ENCODE data around the gene CNTN5.

The CNTN5 gene

DNA sequence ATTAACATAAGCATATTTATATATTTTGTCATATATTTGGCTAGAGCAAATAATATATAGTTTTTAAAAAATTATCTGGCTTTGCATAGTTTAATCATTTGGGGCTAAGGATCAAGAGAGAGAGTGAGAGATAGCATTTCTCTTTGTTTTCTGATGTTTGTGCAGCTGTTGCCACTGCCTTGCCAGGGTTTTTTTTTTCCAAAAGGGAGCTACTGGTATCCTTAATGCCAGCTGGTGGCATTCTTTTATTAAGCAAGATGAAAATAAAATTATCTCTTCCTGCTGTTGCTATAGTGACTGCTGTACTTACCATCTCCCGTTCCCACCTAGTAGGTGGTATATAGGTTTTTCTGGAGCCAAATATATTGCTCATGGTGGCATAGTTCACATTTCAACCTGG is 873.1 kb downstream of the CNTN5 start:
- no peaks in the 10 kb centered on the region for H3K36me3 ChIP-seq (ENCODE audit: control insufficient read depth in 2 of 2, insufficient read depth in 2 of 2, low read length in 2 of 2)
- no peak overlapping the region for H3K4me3 ChIP-seq (ENCODE audit: low read length in 2 of 2)

DNA sequence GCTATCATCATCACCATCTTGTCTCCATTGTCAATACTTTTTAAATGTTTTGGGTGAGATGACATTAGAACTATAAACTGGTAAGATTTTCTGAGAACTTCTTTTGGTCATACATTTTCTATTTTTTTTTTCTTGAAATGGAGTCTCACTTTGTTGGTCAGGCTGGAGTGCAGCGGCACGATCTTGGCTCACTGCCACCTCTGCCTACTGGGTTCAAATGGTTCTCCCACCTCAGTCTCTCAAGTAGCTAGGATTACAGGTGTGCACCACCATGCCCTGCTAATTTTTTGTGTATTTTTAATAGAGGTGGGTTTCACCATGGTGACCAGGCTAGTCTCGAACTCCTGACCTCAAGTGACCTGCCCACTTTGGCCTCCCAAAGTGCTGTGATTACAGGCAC is 880.4 kb downstream of the CNTN5 start:
- Histone ChIP-seq H3K36me3 (ENCODE audit: control insufficient read depth in 2 of 2, insufficient read depth in 2 of 2, low read length in 2 of 2) (no peaks in the 10 kb centered on the region), H3K4me3 (ENCODE audit: low read length in 2 of 2) (no peak overlapping the region), H3K27ac (ENCODE audit: low read depth in 2 of 2, low read length in 2 of 2) (no peak overlapping the region), H3K9ac (ENCODE audit: low read depth in 1 of 2, low read length in 2 of 2) (no peak overlapping the region), H3K27me3 (ENCODE audit: control insufficient read depth in 2 of 2, insufficient read depth in 2 of 2, low read length in 2 of 2) (no peaks in the 10 kb centered on the region), H3K4me1 (ENCODE audit: control insufficient read depth in 2 of 2, insufficient read depth in 2 of 2, low read length in 2 of 2) (no peaks in the 10 kb centered on the region), H3K9me3 (ENCODE audit: control insufficient read depth in 2 of 2, low read length in 2 of 2) (no peaks in the 10 kb centered on the region)

More for the DNA sequence above, 873.1 kb downstream of the CNTN5 start:
- Histone ChIP-seq H3K27me3 (ENCODE audit: control insufficient read depth in 2 of 2, insufficient read depth in 2 of 2, low read length in 2 of 2) (no peaks in the 10 kb centered on the region), H3K4me1 (ENCODE audit: control insufficient read depth in 2 of 2, insufficient read depth in 2 of 2, low read length in 2 of 2) (no peaks in the 10 kb centered on the region), H3K9ac (ENCODE audit: low read depth in 1 of 2, low read length in 2 of 2) (no peak overlapping the region), H3K27ac (ENCODE audit: low read depth in 2 of 2, low read length in 2 of 2) (no peak overlapping the region), H3K9me3 (ENCODE audit: control insufficient read depth in 2 of 2, low read length in 2 of 2) (no peaks in the 10 kb centered on the region)

DNA sequence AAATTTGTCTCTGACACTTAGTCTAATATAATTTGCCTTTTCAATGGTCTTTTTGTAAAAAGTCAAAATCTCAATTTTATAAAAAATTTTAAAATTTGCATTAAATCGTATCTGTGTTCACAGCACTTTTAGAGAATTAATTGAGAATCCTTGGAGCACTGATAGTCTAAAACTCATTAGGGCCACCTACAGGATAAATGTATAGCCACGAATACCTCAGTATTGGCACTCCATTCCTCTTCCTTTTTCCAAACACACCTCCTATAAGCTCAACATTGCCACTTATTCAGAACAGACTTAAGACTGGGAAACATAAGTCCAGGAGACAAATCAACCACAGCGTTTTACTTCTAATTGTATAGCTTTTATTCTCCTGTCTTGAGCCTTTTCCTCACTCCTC is 890.4 kb downstream of the CNTN5 start:
- H3K4me1 ChIP-seq (ENCODE audit: control insufficient read depth in 2 of 2, insufficient read depth in 2 of 2, low read length in 2 of 2) = no peaks in the 10 kb centered on the region
- H3K4me3 ChIP-seq (ENCODE audit: low read length in 2 of 2) = no peak overlapping the region
- H3K27me3 ChIP-seq (ENCODE audit: control insufficient read depth in 2 of 2, insufficient read depth in 2 of 2, low read length in 2 of 2) = no peaks in the 10 kb centered on the region
- no peaks in the 10 kb centered on the region for H3K9me3 ChIP-seq (ENCODE audit: control insufficient read depth in 2 of 2, low read length in 2 of 2)
- no peak overlapping the region for H3K9ac ChIP-seq (ENCODE audit: low read depth in 1 of 2, low read length in 2 of 2)
- H3K36me3 ChIP-seq (ENCODE audit: control insufficient read depth in 2 of 2, insufficient read depth in 2 of 2, low read length in 2 of 2) = no peaks in the 10 kb centered on the region
- no peak overlapping the region for H3K27ac ChIP-seq (ENCODE audit: low read depth in 2 of 2, low read length in 2 of 2)

DNA sequence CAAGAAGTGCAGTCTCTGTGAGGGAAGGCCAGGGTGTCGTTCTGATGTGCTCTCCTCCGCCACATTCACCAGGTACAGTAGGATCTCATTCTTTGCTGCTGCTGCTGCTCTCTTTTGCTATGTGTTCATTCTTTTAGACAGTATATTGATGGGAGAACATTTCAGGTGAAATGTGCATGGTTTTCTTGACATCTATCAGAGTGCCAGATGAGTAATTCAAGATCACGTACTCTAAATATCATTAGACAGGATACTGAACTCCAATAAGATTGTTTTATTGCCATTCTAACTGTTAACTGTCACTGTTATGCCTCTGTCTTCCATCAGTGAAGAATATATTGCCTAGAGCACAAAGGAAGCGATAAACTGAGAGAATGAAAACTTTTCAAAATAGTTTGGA is 895.3 kb downstream of the CNTN5 start:
- Histone ChIP-seq H3K36me3 (ENCODE audit: control insufficient read depth in 2 of 2, insufficient read depth in 2 of 2, low read length in 2 of 2) (no peaks in the 10 kb centered on the region), H3K9ac (ENCODE audit: low read depth in 1 of 2, low read length in 2 of 2) (no peak overlapping the region), H3K9me3 (ENCODE audit: control insufficient read depth in 2 of 2, low read length in 2 of 2) (no peaks in the 10 kb centered on the region), H3K4me3 (ENCODE audit: low read length in 2 of 2) (no peak overlapping the region), H3K27ac (ENCODE audit: low read depth in 2 of 2, low read length in 2 of 2) (no peak overlapping the region), H3K27me3 (ENCODE audit: control insufficient read depth in 2 of 2, insufficient read depth in 2 of 2, low read length in 2 of 2) (no peaks in the 10 kb centered on the region), H3K4me1 (ENCODE audit: control insufficient read depth in 2 of 2, insufficient read depth in 2 of 2, low read length in 2 of 2) (no peaks in the 10 kb centered on the region)

DNA sequence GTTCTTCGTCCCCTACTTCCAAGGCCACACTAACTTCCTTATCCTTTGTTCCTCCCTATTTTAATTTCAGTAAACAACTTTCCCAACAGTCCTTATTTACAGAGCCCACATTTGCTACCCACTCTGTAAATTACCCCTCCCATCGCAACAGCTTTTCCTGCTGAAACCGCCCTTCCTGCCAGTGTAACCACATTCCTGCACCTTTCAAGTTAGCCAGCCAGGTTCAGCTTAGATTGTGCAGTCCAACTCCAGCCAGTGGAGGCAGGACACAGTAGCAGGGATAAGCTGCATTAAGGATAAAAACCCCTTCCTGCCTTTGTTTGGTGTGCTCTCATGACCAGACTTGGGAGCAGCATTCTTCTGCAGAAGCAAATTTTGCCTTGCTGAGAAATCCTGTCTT is 898.0 kb downstream of the CNTN5 start:
- Histone ChIP-seq H3K4me1 (ENCODE audit: control insufficient read depth in 2 of 2, insufficient read depth in 2 of 2, low read length in 2 of 2) (no peaks in the 10 kb centered on the region), H3K9me3 (ENCODE audit: control insufficient read depth in 2 of 2, low read length in 2 of 2) (no peaks in the 10 kb centered on the region), H3K27me3 (ENCODE audit: control insufficient read depth in 2 of 2, insufficient read depth in 2 of 2, low read length in 2 of 2) (no peaks in the 10 kb centered on the region), H3K9ac (ENCODE audit: low read depth in 1 of 2, low read length in 2 of 2) (no peak overlapping the region), H3K4me3 (ENCODE audit: low read length in 2 of 2) (no peak overlapping the region), H3K27ac (ENCODE audit: low read depth in 2 of 2, low read length in 2 of 2) (no peak overlapping the region), H3K36me3 (ENCODE audit: control insufficient read depth in 2 of 2, insufficient read depth in 2 of 2, low read length in 2 of 2) (no peaks in the 10 kb centered on the region)

DNA sequence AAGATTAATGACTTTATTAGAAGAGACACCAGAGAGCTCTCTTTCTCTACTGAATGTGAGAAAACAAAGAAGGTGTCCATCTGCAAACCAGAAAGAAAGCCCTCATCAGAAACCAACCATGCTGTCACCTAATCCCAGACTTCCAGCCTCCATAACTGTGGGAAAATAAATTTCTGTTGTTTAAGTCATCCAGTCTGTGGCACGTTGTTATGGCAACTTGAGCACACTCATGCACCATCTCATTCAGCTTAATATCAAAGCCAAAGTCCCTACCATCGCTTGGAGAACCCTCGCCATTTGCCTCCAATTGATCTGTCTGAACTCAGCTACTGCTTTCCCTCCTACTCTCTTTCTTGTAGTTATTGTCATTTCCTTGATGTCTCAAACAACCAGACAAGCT is 900.2 kb downstream of the CNTN5 start:
- H3K27me3 ChIP-seq (ENCODE audit: control insufficient read depth in 2 of 2, insufficient read depth in 2 of 2, low read length in 2 of 2) = no peaks in the 10 kb centered on the region
- no peak overlapping the region for H3K4me3 ChIP-seq (ENCODE audit: low read length in 2 of 2)
- no peaks in the 10 kb centered on the region for H3K9me3 ChIP-seq (ENCODE audit: control insufficient read depth in 2 of 2, low read length in 2 of 2)
- no peaks in the 10 kb centered on the region for H3K4me1 ChIP-seq (ENCODE audit: control insufficient read depth in 2 of 2, insufficient read depth in 2 of 2, low read length in 2 of 2)
- H3K36me3 ChIP-seq (ENCODE audit: control insufficient read depth in 2 of 2, insufficient read depth in 2 of 2, low read length in 2 of 2) = no peaks in the 10 kb centered on the region
- H3K9ac ChIP-seq (ENCODE audit: low read depth in 1 of 2, low read length in 2 of 2) = no peak overlapping the region
- no peak overlapping the region for H3K27ac ChIP-seq (ENCODE audit: low read depth in 2 of 2, low read length in 2 of 2)

DNA sequence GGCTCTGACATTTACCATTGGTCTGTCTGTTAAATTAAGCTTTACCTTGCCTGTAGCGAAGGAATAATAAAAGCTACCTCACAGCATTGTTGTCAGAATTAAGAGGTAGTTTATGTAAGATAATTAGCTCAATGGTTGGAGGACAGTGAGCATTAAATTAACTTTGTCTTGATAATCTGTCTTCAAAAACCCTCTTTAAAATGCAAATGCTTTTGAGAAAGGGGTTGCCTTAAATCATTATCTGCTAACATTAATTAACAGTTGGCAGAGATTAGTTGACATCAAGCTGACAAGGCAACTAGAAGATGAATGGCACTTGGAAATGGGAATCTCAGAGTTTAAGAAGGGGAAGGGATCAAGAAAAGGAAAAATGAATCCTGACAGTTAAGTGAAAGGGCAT is 905.2 kb downstream of the CNTN5 start:
- H3K9ac ChIP-seq (ENCODE audit: low read depth in 1 of 2, low read length in 2 of 2) = no peak overlapping the region
- peaks cover 3 to 5% of the 10 kb centered on the region in 2 donors for H3K9me3 ChIP-seq (ENCODE audit: control insufficient read depth in 2 of 2, low read length in 2 of 2)
- no peak overlapping the region for H3K27ac ChIP-seq (ENCODE audit: low read depth in 2 of 2, low read length in 2 of 2)
- H3K27me3 ChIP-seq (ENCODE audit: control insufficient read depth in 2 of 2, insufficient read depth in 2 of 2, low read length in 2 of 2) = no peaks in the 10 kb centered on the region
- H3K4me3 ChIP-seq (ENCODE audit: low read length in 2 of 2) = no peak overlapping the region
- H3K4me1 ChIP-seq (ENCODE audit: control insufficient read depth in 2 of 2, insufficient read depth in 2 of 2, low read length in 2 of 2) = no peaks in the 10 kb centered on the region
- H3K36me3 ChIP-seq (ENCODE audit: control insufficient read depth in 2 of 2, insufficient read depth in 2 of 2, low read length in 2 of 2) = no peaks in the 10 kb centered on the region

DNA sequence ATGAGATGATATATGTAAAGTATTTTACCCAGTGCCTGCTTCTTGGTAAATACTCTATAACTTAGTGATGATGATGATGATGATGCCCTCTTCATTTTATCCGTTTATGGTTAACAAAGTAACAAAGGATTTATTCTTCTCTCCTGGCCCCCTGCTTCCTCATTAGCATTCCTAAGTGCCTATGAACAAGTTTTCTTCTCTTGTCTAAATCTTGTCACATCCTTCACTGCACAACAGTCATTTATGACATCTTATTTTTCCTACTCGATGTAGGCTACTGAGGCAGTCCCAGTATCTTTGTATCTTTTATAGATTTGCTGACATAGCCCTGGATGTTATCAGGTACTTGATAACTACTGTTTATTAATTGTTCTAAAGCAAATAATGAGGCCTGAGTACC is 911.9 kb downstream of the CNTN5 start:
- H3K4me1 ChIP-seq (ENCODE audit: control insufficient read depth in 2 of 2, insufficient read depth in 2 of 2, low read length in 2 of 2) = no peaks in the 10 kb centered on the region
- no peak overlapping the region for H3K27ac ChIP-seq (ENCODE audit: low read depth in 2 of 2, low read length in 2 of 2)
- peaks cover 3 to 8% of the 10 kb centered on the region in 2 donors for H3K9me3 ChIP-seq (ENCODE audit: control insufficient read depth in 2 of 2, low read length in 2 of 2)
- H3K36me3 ChIP-seq (ENCODE audit: control insufficient read depth in 2 of 2, insufficient read depth in 2 of 2, low read length in 2 of 2) = no peaks in the 10 kb centered on the region
- H3K4me3 ChIP-seq (ENCODE audit: low read length in 2 of 2) = no peak overlapping the region
- no peak overlapping the region for H3K9ac ChIP-seq (ENCODE audit: low read depth in 1 of 2, low read length in 2 of 2)
- H3K27me3 ChIP-seq (ENCODE audit: control insufficient read depth in 2 of 2, insufficient read depth in 2 of 2, low read length in 2 of 2) = no peaks in the 10 kb centered on the region

DNA sequence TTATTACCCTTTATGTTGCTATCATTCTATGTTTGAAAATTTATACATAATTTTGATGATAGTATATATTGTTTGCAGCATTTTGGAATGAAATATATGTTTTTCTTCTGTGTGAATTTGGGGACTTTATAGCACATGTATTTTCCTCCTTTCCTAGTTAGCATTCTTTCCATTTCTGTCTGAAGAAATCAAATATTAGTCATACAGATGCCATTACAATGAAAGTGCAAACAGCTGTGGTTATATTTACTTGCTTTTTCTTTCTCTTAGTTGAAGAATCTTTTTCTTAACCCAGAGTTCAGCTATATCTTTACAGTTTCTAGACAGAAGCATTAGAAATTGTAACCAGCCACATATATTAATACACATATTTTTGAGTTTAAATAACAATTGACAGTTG is 913.3 kb downstream of the CNTN5 start:
- peaks cover 3 to 8% of the 10 kb centered on the region in 2 donors for H3K9me3 ChIP-seq (ENCODE audit: control insufficient read depth in 2 of 2, low read length in 2 of 2)
- H3K4me1 ChIP-seq (ENCODE audit: control insufficient read depth in 2 of 2, insufficient read depth in 2 of 2, low read length in 2 of 2) = no peaks in the 10 kb centered on the region
- H3K9ac ChIP-seq (ENCODE audit: low read depth in 1 of 2, low read length in 2 of 2) = no peak overlapping the region
- no peaks in the 10 kb centered on the region for H3K27me3 ChIP-seq (ENCODE audit: control insufficient read depth in 2 of 2, insufficient read depth in 2 of 2, low read length in 2 of 2)
- no peak overlapping the region for H3K27ac ChIP-seq (ENCODE audit: low read depth in 2 of 2, low read length in 2 of 2)
- no peak overlapping the region for H3K4me3 ChIP-seq (ENCODE audit: low read length in 2 of 2)
- no peaks in the 10 kb centered on the region for H3K36me3 ChIP-seq (ENCODE audit: control insufficient read depth in 2 of 2, insufficient read depth in 2 of 2, low read length in 2 of 2)

DNA sequence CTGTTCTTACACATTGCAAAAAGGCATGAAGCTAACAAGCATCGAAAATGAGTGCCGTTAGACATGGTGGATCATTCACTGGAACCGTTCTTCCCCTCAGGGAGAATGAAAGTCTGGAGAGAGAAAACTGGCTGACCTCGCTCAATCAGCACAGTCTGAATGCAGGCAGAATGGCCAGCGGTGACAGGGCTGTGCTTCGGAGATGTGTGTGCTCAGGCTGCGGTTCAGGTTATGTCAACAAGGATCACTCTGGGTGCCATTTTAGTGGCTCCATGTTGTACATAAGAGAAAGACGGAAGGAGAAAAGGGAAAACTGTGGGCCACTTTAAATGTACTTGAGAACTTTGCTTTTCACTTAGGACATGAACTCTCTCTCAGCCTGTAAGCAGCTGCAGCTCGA is 916.6 kb downstream of the CNTN5 start:
- Histone ChIP-seq H3K4me1 (ENCODE audit: control insufficient read depth in 2 of 2, insufficient read depth in 2 of 2, low read length in 2 of 2) (no peaks in the 10 kb centered on the region), H3K36me3 (ENCODE audit: control insufficient read depth in 2 of 2, insufficient read depth in 2 of 2, low read length in 2 of 2) (no peaks in the 10 kb centered on the region), H3K4me3 (ENCODE audit: low read length in 2 of 2) (no peak overlapping the region), H3K27ac (ENCODE audit: low read depth in 2 of 2, low read length in 2 of 2) (no peak overlapping the region), H3K27me3 (ENCODE audit: control insufficient read depth in 2 of 2, insufficient read depth in 2 of 2, low read length in 2 of 2) (no peaks in the 10 kb centered on the region), H3K9ac (ENCODE audit: low read depth in 1 of 2, low read length in 2 of 2) (no peak overlapping the region), H3K9me3 (ENCODE audit: control insufficient read depth in 2 of 2, low read length in 2 of 2) (peaks cover 0 to 3% of the 10 kb centered on the region in 2 donors)

DNA sequence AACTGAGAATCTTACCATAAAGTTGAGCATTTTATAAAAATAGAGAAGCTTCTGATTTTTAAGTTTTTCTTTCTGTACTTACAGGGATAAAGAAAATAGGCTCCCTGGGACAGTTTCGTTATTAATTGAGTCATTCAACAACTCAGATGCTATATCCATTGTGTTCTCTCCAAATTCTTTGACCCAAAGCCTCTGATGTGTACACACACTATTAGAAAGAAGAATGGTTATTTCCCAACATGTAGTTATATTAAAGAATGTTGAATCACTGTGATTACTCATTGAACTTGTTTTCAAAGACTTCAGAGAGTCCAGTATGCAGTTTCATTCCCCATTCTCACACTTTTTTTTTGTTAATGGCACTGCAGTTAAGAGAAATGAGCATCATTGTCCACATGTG is 932.1 kb downstream of the CNTN5 start:
- H3K9me3 ChIP-seq (ENCODE audit: control insufficient read depth in 2 of 2, low read length in 2 of 2) = peaks cover 0 to 4% of the 10 kb centered on the region in 2 donors
- no peak overlapping the region for H3K27ac ChIP-seq (ENCODE audit: low read depth in 2 of 2, low read length in 2 of 2)
- H3K9ac ChIP-seq (ENCODE audit: low read depth in 1 of 2, low read length in 2 of 2) = no peak overlapping the region
- H3K36me3 ChIP-seq (ENCODE audit: control insufficient read depth in 2 of 2, insufficient read depth in 2 of 2, low read length in 2 of 2) = no peaks in the 10 kb centered on the region
- no peaks in the 10 kb centered on the region for H3K4me1 ChIP-seq (ENCODE audit: control insufficient read depth in 2 of 2, insufficient read depth in 2 of 2, low read length in 2 of 2)
- H3K4me3 ChIP-seq (ENCODE audit: low read length in 2 of 2) = no peak overlapping the region
- no peaks in the 10 kb centered on the region for H3K27me3 ChIP-seq (ENCODE audit: control insufficient read depth in 2 of 2, insufficient read depth in 2 of 2, low read length in 2 of 2)
